Ishikawa (cell line): ENCODE data around the gene MAD1L1.

Experiments used
- CEBPB ChIP-seq: IDR thresholded peaks from 2 replicates; pipeline ENCODE4 v1.6.1; 2012
- CREB1 ChIP-seq: IDR thresholded peaks from 2 replicates; pipeline ENCODE4 v1.6.1; 2012; ENCODE audit warnings: low read depth
- EP300 ChIP-seq: IDR thresholded peaks from 2 replicates; pipeline ENCODE4 v1.6.1; 2012; ENCODE audit warnings: borderline replicate concordance
- FOXM1 ChIP-seq: IDR thresholded peaks from 2 replicates; pipeline ENCODE4 v1.6.1; 2012; ENCODE audit warnings: low read depth, borderline replicate concordance
- RAD21 ChIP-seq: IDR thresholded peaks from 2 replicates; pipeline ENCODE4 v1.6.1; 2012; ENCODE audit warnings: low read depth
- TCF12 ChIP-seq: IDR thresholded peaks from 2 replicates; pipeline ENCODE4 v1.6.1; 2012; ENCODE audit warnings: low read depth
- ZBTB7A ChIP-seq: IDR thresholded peaks from 2 replicates; pipeline ENCODE4 v1.6.1; 2012; ENCODE audit warnings: low read depth
- TF ChIP-seq, protein P1 (sequence below): IDR thresholded peaks from 2 replicates; pipeline ENCODE4 v1.6.1; 2012
- TF ChIP-seq, protein P2 (sequence below): IDR thresholded peaks from 2 replicates; pipeline ENCODE4 v1.6.1; 2012; ENCODE audit warnings: low read depth, mild to moderate bottlenecking
- TF ChIP-seq, protein P3 (sequence below): IDR thresholded peaks from 2 replicates; pipeline ENCODE4 v1.6.1; 2012

DNA sequence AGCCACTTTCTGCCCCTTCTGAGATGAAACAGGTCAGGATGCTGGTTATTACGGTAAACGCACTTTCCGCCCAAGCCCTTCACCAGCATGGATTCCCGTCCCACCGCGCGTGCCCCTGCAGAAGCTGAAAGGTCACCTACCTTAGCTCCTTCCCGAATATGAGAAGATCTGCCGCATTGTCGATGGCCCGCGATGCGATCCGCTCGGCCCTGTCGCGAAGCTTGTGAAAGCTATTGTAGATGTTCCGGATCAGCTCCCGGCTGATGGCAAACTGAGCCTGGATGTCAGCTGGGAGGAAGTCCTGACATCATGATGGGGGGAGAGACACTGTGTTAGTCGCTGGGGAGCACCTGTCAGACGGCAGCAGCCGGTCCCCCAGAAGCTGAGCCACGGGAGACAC, 31.4 kb upstream of the MAD1L1 start:
- TF ChIP-seq, protein P1, sequence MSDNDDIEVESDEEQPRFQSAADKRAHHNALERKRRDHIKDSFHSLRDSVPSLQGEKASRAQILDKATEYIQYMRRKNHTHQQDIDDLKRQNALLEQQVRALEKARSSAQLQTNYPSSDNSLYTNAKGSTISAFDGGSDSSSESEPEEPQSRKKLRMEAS: no peak
- TF ChIP-seq CREB1: no peak
- TF ChIP-seq CEBPB: no peak
- TF ChIP-seq FOXM1: no peak
- no peak for TF ChIP-seq EP300
- no peak for TF ChIP-seq ZBTB7A
- no peak for TF ChIP-seq TCF12
- TF ChIP-seq RAD21: no peak
- TF ChIP-seq, protein P2, sequence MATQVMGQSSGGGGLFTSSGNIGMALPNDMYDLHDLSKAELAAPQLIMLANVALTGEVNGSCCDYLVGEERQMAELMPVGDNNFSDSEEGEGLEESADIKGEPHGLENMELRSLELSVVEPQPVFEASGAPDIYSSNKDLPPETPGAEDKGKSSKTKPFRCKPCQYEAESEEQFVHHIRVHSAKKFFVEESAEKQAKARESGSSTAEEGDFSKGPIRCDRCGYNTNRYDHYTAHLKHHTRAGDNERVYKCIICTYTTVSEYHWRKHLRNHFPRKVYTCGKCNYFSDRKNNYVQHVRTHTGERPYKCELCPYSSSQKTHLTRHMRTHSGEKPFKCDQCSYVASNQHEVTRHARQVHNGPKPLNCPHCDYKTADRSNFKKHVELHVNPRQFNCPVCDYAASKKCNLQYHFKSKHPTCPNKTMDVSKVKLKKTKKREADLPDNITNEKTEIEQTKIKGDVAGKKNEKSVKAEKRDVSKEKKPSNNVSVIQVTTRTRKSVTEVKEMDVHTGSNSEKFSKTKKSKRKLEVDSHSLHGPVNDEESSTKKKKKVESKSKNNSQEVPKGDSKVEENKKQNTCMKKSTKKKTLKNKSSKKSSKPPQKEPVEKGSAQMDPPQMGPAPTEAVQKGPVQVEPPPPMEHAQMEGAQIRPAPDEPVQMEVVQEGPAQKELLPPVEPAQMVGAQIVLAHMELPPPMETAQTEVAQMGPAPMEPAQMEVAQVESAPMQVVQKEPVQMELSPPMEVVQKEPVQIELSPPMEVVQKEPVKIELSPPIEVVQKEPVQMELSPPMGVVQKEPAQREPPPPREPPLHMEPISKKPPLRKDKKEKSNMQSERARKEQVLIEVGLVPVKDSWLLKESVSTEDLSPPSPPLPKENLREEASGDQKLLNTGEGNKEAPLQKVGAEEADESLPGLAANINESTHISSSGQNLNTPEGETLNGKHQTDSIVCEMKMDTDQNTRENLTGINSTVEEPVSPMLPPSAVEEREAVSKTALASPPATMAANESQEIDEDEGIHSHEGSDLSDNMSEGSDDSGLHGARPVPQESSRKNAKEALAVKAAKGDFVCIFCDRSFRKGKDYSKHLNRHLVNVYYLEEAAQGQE: no peak
- TF ChIP-seq, protein P3, sequence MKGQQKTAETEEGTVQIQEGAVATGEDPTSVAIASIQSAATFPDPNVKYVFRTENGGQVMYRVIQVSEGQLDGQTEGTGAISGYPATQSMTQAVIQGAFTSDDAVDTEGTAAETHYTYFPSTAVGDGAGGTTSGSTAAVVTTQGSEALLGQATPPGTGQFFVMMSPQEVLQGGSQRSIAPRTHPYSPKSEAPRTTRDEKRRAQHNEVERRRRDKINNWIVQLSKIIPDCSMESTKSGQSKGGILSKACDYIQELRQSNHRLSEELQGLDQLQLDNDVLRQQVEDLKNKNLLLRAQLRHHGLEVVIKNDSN: no peak
